HG03378 (cell line): ENCODE measurements around the gene TRIM39.
"Not testable (repeated sequence)": the region's sequence is repeated elsewhere in the genome, so short reads cannot be mapped to it uniquely, and the experiment has no call there.

ENCODE experiments used
- ATAC-seq: cut with Tn5 transposase; IDR thresholded peaks from one replicate; pipeline ENCODE4 v1.9.1; 2021; ENCODE audit warnings: mild to moderate bottlenecking, moderate library complexity; ENCODE audit not compliant: unreplicated experiment

The TRIM39 gene

DNA sequence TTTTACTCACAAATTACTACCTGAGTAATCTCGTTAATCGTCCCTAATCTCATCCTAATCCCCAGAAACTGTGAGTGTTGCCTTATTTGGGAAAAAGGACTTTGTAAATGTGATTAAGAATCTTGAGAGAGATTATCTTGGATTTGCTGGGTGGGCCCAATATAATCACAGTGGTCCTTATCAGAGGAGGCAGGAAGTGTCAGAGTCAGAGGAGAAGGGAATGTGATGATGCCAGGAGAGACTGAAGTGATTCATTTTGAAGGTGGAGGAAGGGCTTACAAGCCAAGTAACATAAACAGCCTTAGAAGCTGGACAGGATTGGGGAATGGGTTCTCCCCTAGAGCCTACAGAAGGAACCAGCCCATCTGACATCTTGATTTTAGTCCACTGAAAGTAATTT lies 34.9 kb downstream of the TRIM39 start:
- no peak for ATAC-seq

- ATAC-seq: no peak
Observed at GRCh38 chr6:30363459-30363858, 36.7 kb downstream of the TRIM39 start.

GRCh38 chr6:30364591-30364990 lies 37.9 kb downstream of the TRIM39 start:
- no peak for ATAC-seq

- not testable (repeated sequence) for ATAC-seq
Observed at GRCh38 chr6:30369280-30369679, 42.6 kb downstream of the TRIM39 start.

DNA sequence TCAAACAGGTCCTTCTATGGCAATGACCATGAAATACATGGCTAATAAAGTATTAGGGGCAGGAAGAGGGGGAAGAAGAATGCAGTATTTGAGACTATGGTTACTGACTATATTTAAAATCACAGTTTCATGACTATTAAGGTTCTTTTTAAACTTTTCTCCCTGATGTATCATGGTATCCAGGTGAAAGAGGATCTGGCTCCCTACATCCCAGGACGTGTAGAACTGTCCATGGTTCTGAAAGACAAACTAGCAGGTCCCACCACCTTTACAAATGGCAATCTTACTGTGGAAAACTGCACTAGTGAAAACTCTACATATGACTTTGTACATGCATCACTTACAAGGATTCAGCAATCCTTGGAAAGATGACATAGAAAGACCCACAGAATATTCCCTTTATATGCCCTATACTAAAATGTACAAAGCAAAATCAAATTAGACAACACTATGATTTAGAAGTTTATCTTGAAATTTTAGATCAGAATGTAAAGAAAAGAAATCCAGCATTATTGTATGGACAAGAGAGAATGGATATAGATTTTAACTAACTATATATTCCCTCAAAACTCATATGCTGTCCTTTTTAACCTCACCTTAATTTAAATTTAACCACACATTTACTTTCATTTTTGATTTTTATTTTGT lies 51.7 kb downstream of the TRIM39 start:
- ATAC-seq: no peak

DNA sequence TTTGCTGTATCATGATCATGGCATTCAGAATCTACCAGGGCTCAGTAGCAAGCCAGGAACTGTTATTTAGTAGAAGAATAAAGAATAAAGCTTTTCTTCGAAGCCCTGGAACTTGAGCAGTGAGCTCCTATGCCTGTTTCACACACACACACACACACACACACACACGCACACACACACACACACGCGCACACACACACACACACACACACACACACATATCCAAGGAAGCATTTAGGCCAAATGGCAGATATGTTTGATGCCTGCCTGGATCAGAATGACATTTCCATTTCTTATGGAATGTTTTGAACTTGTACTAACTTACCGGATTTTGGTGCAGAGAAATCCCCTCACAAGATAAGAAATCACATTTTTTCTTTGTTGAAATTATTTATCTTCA lies 53.7 kb downstream of the TRIM39 start:
- no peak for ATAC-seq

DNA sequence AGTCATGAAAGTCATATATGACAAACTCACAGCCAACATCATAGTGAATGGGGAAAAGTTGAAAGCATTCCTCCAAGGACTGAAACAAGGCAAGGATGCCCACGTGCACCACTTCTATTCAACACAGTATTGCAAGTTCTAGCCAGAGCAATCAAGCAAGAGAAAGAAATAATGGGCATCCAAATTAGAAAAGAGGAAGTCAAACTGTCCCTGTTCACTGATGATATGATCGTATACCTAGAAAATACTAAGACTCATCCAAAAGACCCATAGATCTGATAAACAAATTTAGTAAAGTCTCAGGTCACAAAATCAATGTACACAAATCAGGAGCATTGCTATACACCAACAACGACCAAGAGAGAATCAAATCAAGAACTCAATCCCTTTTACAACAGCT lies 59.4 kb downstream of the TRIM39 start:
- ATAC-seq: no peak

DNA sequence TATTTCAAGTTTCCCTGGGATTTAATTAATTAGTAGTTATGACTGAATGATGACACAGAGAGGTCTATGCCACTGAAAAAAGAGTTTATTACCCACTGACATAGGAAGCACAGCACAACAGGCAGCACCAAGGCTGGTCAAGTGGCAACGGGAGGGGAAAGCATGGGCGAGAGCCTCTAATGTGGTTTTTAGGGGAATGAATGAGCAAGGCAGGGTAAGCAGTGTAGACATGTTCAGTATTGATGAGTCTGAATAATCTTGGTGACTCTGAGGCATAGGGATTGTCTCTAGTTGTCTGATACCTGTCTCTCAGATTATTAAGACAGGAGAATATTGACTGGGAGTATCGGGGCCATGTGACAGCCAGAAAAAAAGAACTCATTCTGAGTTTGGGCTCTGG lies 64.5 kb downstream of the TRIM39 start:
- ATAC-seq: no peak
